Right ventricle myocardium superior (tissue), 1 donor: Measurements from ENCODE around the gene NAT9. TPM values are rescaled to one million over a fixed set of nuclear protein-coding genes. Genes with fewer than 3 reads are reported as not detected.

Experiments used
- ATAC-seq: fragments of 200-7000 bp; cut with Tn5 transposase; one replicate; pipeline ENCODE4 v1.9.1; 2020; ENCODE audit warnings: mild to moderate bottlenecking; ENCODE audit not compliant: poor library complexity
- DNase-seq: peaks from one replicate; pipeline ENCODE4 v3.0.0-alpha.2; 2020
- intact Hi-C: fragments of 100-400 bp; cut with DNase I; formaldehyde crosslinking; loops from one replicate; pipeline ENCODE4 v1.11.2; 2022
- total RNA-seq: library from RNA; stranded (reverse); fragmentation: NEBNext Ultra II Directional; extraction: Animal tissue kit (Norgen Biotek cat#: 25700); gene quantifications from one replicate; pipeline ENCODE4 v1.2.1, GENCODE V29; 2021
- donor health status: DM: no; HTN: yes; CAD: no; lungs with severe emphysema.

Gene NAT9
- total RNA-seq, 1 donor from 2014 or later: 18.6 TPM

DNA sequence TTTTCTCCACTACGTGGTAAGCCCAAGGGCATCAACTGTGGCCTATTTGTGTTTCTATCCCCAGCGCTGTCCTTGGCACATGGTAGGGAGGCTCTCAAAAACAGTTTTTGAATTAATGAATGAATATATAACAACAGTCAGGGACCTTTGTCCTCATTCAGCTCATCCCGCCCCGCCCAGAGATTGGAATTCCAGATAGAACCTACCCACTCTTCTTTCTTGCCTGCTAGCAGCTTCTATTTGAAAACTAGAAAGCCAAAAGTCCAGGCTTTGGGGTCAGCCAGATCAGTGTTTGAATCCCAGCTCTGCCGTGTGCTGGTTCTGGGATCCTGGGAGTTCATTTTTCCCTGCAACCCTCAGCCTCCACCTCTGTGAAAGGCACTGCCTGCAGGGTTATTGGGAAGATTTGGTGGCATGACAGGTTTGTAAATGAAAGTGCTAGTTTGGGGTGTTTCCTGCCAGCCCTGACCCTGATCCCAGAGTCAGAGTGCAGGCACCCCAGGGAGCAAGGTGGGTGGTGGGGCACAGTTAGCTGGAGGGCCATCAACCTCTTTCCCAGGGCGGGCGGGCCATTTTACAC lies 23.2 kb downstream of the NAT9 start:
- intact Hi-C loops: no loop called here
- DNase-seq: no peak
- no peak for ATAC-seq

DNA sequence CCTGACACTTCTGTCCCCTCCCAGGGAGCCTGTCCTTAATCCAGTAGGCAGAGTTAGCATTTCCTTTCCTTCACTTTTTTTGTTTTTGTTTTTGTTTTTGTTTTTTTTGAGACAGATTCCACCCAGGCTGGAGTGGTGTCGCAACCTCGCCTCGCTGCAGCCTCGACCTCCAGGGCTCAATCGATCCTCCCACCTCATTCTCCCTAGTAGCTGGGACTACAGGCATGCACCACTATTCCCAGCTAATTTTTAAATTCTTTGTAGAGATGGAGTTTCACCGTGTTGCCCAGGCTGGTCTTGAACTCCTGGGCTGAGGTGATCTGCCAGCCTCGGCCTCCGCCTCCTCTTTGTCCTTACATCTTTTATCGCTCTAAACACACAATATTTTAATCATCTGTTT lies 23.7 kb downstream of the NAT9 start:
- no peak for DNase-seq
- no peak for ATAC-seq
- intact Hi-C loops: no loop called here

DNA sequence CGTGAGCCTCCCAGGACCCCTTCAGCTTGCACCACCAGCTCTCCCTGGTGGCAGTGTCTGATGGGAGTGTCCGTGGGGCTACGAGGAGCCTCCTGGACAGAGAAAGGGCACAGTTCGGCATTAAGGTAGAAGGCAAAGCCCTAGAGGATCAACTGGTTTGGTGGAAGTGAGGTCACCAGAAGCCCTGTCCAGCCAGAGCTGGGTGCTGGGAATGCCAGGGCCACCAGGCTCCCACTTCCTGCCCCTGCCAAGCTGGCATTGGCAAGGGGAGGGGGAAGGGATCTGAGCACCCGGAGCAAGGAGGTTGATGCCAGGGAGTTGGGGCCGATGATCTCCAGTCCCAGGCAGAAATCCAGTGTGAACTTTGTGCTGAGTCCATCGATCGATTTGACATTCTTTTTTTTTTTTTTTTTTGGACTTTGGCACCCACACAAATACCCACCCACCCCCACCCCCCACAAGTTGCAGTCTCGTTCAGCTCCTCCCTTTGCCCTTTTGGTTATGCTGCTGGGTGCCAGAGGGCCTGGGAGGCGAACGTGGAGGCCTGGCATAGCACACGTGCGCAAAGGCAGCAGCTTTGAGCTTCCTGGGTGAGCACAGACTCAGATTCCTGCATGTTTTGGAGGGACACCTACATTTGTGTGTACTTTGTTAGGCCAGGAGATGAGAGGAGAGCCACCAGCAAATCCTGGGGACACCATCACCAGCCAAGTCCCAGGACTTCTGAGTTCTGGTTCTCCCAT lies 25.6 kb downstream of the NAT9 start:
- intact Hi-C loops: no loop called here
- DNase-seq: no peak
- no peak for ATAC-seq

DNA sequence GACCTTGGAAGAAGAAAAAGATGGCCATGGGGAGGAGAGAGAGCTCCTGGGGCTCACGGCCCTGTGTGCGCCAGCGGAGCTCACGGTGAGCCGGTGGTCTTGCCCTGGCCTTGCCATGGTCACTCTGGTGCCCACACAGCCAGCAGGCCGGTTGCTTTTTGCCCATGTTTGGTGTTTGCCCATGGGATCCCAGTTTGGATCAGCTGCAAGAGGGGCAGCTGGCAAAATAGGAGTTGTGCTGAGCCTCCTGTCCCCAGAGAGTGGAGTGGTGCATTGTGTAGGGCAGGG lies 26.2 kb downstream of the NAT9 start:
- no peak for ATAC-seq
- intact Hi-C loops: no loop called here
- DNase-seq: no peak

DNA sequence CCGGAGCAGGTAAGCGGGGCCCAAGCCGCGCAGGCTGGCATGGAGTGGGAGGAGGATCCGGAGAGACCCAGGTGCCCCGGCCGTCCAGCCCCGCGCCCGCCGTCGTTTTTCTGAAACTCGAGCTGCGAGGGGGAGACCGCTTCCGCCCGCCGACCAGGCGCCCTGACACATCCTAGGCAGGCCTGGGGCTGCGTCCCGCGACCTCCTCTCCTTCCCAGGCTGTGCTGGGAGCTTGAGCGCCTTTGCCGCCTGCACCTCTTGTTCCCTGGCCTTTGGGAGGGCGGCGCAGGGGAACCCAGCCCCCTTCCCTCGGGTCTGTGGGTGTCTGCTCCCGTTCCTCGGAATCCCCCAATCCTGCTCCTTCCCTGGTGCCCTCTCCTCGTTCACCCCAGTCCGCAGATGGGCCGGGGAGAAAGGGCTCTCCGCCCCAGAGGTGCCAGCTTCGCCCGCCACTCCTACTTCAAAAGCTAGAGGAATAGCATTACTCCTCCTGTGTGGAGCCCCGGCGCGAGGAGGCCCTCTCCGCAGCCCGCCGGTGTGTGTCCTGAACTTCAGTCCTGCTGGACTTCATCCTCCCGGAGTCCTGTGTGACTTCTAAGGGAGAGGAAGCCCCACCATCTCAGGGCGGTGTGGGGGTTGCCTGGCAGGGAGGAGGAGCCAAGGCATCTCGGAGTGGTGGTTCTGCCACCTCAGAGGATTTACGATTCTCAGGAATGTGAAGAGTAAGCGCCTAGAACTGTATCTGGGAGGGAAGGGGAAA lies 26.7 kb downstream of the NAT9 start:
- DNase-seq: peak; percentile 67
- peak; percentile 9 for ATAC-seq
- intact Hi-C loops: no loop called here

DNA sequence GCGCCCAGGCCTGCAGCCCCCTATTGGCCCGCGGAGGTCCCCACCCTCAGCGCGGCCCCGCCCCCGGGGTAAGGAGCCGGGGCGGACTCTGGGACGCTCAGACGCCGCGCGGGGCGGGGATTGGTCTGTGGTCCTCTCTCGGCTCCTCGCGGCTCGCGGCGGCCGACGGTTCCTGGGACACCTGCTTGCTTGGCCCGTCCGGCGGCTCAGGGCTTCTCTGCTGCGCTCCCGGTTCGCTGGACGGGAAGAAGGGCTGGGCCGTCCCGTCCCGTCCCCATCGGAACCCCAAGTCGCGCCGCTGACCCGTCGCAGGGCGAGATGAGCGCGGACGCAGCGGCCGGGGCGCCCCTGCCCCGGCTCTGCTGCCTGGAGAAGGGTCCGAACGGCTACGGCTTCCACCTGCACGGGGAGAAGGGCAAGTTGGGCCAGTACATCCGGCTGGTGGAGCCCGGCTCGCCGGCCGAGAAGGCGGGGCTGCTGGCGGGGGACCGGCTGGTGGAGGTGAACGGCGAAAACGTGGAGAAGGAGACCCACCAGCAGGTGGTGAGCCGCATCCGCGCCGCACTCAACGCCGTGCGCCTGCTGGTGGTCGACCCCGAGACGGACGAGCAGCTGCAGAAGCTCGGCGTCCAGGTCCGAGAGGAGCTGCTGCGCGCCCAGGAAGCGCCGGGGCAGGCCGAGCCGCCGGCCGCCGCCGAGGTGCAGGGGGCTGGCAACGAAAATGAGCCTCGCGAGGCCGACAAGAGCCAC lies 27.4 kb downstream of the NAT9 start, which contains the start of gene NHERF1:
NHERF1 (plus strand) TSS at position 100 of the 750 bp plus-strand sequence; CDS start at position 319, 219 bp downstream.
- intact Hi-C loops: no loop called here
- ATAC-seq (peak; percentile 96), DNase-seq (peak; percentile 97)

DNA sequence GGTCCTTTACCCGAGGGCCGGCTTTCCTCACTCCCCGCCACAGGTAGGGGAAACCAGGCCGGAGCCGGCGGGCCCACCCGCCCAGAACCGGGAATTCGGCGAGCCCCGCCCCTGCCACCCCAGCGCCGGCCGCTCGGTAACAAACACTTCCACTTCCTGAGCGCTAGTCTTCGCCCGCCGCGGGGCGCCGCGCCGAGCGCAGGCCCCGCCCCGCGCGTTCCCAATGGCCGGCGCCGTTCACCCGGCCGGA lies 27.9 kb downstream of the NAT9 start:
- DNase-seq (no peak), ATAC-seq (no peak)
- intact Hi-C loops: no loop called here

DNA sequence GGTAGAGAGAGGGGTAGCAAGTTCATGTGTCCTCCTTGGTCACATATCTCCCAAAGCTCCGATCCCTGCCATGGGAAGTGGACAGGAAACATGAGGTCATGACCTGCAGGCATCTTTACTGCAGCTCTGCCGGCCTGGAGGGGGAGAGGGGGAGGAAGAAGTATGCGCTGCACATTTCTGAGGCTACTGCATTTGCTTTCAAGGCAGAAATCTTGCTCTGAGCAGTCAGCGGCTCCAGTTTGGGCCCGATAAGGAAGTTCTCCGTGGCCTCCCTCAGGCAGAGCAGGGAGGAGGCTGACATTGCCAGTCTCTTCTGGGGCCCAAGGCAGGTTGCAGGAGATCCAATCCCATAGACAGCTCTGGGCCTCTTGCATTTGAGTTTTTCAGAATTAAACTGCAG lies 29.2 kb downstream of the NAT9 start:
- DNase-seq (no peak), ATAC-seq (no peak)
- intact Hi-C loops: no loop called here

DNA sequence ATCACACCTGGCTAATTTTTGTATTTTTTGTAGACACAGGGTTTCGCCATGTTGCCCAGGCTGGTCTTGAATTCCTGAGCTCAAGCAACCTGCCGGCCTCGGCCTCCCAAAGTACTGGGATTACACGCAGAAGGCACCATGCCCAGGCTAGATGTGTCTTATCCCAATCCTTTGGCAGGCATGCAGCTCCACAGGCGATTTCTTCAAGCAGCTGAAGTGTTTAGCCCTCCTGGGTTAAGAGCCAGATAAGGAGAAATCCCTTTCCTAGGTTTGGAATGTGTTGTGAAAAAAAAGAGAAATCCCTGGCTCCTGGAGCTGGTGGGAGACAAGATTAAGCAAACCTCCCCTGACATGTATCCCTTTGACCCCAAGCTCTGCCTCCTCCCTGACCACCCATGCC lies 29.8 kb downstream of the NAT9 start:
- no peak for DNase-seq
- intact Hi-C loops: no loop called here
- no peak for ATAC-seq

DNA sequence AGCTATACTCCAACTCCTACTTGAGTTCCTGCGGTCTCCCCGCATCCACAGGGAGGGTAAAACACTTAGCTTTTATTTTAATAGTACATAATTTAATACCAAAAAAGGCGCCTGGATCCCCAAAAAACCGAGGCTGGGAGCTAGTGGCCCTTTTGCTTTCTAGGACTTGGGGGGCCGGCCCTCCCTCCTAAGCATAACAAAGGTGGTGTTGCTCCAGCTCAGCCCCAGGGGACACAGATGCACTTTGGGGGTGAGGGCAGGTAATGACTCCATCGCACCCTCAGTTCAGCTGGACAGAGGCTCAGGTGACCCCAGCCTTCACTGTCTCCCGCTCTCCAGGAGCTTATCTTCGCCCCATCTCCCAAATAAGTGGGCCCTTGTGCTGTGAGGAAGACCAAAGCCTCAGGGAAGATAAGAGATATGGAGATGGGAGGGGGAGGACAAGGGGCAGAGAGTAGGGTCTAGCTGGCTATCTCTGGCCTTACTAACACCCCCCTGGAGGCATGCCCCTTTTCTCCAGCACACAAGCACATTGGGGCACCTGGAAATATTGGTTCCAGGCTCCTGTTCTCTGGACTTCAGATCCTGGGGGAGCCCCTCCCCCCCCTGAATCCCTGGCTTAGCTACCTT lies 30.5 kb downstream of the NAT9 start:
- no peak for DNase-seq
- no peak for ATAC-seq
- intact Hi-C loops: loop anchor here (2.0 kb wide), 2 partner anchors 25 to 119 kb away; no protein-coding TSS in a partner anchor

DNA sequence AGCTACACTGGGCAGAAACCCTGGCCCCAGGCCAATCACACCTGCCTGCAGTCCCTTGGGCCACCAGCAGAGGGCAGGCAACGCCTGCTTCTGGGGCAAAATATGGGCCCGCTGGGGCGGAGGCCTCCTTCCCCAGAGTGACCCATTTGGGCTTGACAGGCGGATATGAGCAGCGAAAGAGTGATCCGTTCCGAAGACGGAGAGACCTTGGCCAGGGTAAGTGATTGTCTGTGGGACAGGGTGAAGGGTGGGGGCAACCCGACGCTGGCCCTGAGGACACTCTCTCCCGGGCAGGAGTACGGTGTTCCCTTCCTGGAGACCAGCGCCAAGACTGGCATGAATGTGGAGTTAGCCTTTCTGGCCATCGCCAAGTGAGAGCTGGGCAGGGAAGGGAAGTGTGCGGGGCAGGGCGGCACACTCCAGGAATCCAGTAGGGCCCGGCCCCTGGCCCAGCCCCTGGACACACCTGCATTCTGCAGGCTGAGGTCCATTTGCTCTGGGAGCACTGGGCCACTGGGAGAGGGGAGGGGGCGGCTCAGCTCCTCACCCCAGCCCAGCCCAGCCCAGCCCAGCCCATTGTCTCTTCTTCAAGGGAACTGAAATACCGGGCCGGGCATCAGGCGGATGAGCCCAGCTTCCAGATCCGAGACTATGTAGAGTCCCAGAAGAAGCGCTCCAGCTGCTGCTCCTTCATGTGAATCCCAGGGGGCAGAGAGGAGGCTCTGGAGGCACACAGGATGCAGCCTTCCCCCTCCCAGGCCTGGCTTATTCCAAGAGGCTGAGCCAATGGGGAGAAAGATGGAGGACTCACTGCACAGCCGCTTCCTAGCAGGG lies 31.2 kb downstream of the NAT9 start:
- DNase-seq: peak; percentile 94
- ATAC-seq: peak; percentile 43
- intact Hi-C loops: loop anchor here (2.0 kb wide), 2 partner anchors 26 to 120 kb away; no protein-coding TSS in a partner anchor

DNA sequence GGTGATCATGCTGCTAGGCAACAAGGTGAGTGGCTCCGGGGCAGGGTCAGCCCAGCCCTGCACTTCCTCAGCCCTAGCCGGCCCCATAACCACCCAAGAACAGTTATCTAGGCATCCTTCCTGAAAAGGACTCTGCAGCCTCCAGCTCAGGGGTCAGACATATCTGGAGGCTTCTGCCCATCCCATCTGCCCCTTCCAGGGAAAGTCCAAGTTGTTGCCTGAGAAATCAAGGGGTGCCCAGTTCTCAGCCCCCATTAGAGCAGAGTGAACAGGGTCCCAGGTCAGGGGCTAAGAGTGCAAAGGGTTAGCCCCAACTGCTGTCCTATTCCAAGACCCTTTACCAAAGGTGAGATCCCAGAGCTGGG lies 31.8 kb downstream of the NAT9 start:
- DNase-seq (no peak), ATAC-seq (no peak)
- intact Hi-C loops: loop anchor here (2.0 kb wide), 2 partner anchors 26 to 120 kb away; no protein-coding TSS in a partner anchor

DNA sequence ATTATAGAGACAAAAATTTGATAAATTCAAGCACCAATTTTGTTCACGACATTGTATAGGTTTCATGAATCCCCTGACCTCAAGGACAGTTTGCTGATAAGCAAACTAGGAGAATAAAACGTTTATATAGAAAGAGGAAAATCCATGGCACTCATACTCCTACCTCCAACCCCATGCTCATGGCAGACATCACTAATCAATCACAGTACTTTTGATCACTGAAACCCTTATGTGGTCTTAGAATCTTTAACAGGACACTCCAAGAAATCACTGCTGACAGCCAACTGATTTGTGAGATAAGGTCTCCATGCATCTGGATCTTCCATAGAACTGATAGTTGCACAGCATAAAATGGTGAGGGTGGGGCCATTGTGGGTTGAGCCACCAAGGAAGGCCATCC lies 32.4 kb downstream of the NAT9 start:
- ATAC-seq: no peak
- intact Hi-C loops: loop anchor here (2.0 kb wide), 3 partner anchors 27 to 121 kb away; partner anchors contain the start of gene NAT9
- no peak for DNase-seq

DNA sequence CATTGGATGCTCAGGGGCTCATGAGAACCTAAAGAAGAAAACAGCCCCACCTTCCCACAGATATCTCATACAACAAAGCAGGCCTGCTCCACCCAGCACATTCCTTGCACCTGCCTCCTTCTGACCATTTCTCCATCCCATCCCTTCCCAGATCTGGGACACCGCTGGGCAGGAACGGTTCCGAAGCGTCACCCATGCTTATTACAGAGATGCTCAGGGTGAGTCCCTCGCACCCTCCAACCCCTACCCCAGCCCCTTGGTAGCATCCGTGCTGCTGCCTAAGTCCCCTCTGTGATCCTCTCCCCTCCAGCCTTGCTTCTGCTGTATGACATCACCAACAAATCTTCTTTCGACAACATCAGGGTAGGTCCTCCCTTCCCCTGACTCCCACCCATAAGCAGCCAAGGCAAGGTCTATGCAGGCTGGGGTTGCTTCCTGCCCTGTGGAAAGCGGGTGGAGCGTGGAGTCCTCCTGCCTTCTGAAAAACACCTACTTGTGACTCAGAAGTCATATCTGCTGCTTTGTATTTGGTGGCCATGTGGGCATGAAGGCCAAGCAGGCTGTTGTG lies 33.1 kb downstream of the NAT9 start:
- DNase-seq (no peak), ATAC-seq (no peak)
- intact Hi-C loops: loop anchor here (2.0 kb wide), 1 partner anchor 34 kb away; the partner anchor contains the start of gene NAT9

DNA sequence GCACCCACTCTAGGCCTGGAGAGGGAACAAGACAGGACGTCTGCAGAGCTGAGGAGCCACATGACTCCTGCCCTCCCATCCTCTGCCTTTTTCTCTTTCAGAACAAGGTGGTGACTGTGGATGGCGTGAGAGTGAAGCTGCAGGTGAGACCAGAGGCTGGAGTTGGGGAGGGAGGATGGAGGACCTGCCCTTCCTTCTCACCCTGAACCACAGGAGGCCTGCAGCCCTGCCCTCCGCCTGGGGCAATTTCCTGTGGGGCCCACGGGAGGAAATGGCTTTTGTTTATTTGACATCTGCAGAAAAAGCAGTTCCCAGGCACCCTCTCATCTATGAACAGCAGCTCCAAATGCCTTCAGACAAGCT lies 34.0 kb downstream of the NAT9 start:
- DNase-seq: no peak
- no peak for ATAC-seq
- intact Hi-C loops: loop anchor here (2.0 kb wide), 1 partner anchor 35 kb away; the partner anchor contains the start of gene NAT9

DNA sequence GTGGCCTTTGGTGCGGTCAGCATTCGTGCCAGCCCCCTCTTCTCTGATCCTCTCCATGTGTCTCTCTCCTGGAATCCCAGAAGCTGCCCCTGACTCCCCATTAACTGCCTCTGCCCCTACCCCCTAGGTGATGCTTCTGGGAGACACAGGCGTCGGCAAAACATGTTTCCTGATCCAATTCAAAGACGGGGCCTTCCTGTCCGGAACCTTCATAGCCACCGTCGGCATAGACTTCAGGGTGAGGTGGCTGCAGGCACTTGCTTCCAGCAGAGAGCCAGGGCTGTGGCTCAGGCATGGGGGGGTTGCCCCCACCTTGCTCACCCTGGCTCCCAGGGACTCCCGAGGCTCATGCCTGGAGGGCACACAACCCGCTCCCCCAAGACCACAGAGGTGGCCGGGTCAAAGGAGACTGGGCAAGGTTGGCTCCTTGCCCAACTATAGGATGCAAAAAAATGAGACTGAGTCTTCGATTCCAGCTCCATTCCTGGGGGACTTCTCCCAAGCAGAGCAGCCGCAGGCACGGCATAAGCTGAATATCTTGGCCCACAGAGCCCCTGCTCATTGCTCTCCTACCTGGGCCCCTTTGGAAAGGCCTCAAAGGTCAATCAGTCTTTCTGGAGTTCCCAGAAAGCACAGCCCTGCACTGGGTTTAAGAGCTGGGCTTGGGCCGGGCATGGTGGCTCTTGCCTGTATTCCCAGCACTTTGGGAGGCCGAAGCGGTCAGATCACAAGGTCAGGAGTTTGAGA lies 35.3 kb downstream of the NAT9 start:
- intact Hi-C loops: no loop called here

DNA sequence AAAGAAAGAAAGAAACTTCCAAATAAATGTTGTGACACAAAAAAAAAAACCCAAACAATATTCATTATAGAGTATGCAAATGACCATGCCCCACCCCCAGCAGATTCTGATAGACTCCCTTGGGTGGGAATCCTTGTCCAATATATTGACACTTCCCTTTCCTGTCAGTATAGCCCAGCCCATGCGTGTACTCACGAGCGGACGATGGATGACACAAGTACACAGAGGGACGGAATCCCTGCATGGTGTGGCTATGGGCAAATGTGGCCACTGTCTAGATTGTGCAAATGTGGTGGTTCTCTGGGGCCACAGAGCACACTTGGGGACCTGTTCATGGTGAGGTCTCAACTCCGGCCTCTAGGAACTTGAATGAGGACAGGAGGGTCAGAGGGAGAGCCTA lies 36.0 kb downstream of the NAT9 start:
- no peak for ATAC-seq
- intact Hi-C loops: no loop called here
- DNase-seq: no peak

More for the DNA sequence above, 35.3 kb downstream of the NAT9 start:
- DNase-seq (no peak), ATAC-seq (no peak)
